ENCODE measurements around the gene MYO16.
"Not testable (repeated sequence)": the region's sequence is repeated elsewhere in the genome, so short reads cannot be mapped to it uniquely, and the experiment has no call there.

Gene MYO16

GRCh38 chr13:109214393-109214792, 585.0 kb downstream of the MYO16 start:
- TF ChIP-seq CTCF (conservative IDR thresholded peaks at IDR 0.05) (no peak), ZFX (IDR thresholded peaks at IDR 0.05) (no peak)
- H3K27ac ChIP-seq = no peak overlapping the region

GRCh38 chr13:109215377-109215776, 586.0 kb downstream of the MYO16 start:
- TF ChIP-seq ZFX (IDR thresholded peaks at IDR 0.05) (no peak), CTCF (conservative IDR thresholded peaks at IDR 0.05) (no peak)
- no peak overlapping the region for H3K27ac ChIP-seq

- not testable (repeated sequence) for H3K27ac ChIP-seq
Observed at GRCh38 chr13:109217510-109217909, 588.1 kb downstream of the MYO16 start.

GRCh38 chr13:109220631-109221030, 591.2 kb downstream of the MYO16 start:
- H3K27ac ChIP-seq = no peak overlapping the region
- TF ChIP-seq ZFX (IDR thresholded peaks at IDR 0.05) (no peak), CTCF (conservative IDR thresholded peaks at IDR 0.05) (no peak)

GRCh38 chr13:109224033-109224432, 594.6 kb downstream of the MYO16 start:
- TF ChIP-seq ZFX (IDR thresholded peaks at IDR 0.05) (no peak), CTCF (conservative IDR thresholded peaks at IDR 0.05) (no peak)
- no peak overlapping the region for H3K27ac ChIP-seq

- H3K27ac ChIP-seq = no peak overlapping the region
- TF ChIP-seq ZFX (IDR thresholded peaks at IDR 0.05) (no peak), CTCF (conservative IDR thresholded peaks at IDR 0.05) (no peak)
Observed at GRCh38 chr13:109226631-109227030, 597.2 kb downstream of the MYO16 start.

- no peak for TF ChIP-seq ZFX (IDR thresholded peaks at IDR 0.05)
- TF ChIP-seq CTCF (conservative IDR thresholded peaks at IDR 0.05) = no peak
- no peak overlapping the region for H3K27ac ChIP-seq
Observed at GRCh38 chr13:109227344-109227940, 598.0 kb downstream of the MYO16 start.

GRCh38 chr13:109228211-109228610, 598.8 kb downstream of the MYO16 start:
- no peak for TF ChIP-seq CTCF (conservative IDR thresholded peaks at IDR 0.05)
- TF ChIP-seq ZFX (IDR thresholded peaks at IDR 0.05) = no peak
- no peak overlapping the region for H3K27ac ChIP-seq

Measured in C4-2B (cell line).